ENCODE measurements around the gene IL18RAP.

IL18RAP gene

DNA sequence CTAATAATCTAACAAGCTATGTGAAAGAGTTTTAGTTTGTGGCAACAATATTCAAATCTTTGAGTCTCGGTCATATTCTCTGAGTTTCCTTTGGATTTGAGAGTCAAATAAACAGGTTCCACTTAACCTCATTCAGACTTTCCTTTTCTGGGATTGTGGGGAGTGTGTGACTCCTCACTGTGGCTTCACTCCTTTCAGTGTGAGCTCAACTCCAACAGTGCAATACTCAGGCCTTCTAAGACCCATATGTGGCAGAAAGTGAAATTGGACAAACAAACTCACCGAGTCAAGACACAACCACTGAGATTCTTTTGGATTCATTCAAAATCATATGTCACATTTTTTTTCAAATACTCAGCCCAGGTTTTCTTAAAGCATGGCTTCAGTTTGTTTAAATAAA, 75.5 kb downstream of the IL18RAP start:
- no peak for DNase-seq (ENCODE audit: low read depth)

GRCh38 chr2:102499558-102499957, 76.6 kb downstream of the IL18RAP start:
- DNase-seq (ENCODE audit: low read depth) = no peak
